ENCODE data around the gene BBOF1.
"Not testable (repeated sequence)": the region's sequence is repeated elsewhere in the genome, so short reads cannot be mapped to it uniquely, and the experiment has no call there.

BBOF1 gene, protein sequence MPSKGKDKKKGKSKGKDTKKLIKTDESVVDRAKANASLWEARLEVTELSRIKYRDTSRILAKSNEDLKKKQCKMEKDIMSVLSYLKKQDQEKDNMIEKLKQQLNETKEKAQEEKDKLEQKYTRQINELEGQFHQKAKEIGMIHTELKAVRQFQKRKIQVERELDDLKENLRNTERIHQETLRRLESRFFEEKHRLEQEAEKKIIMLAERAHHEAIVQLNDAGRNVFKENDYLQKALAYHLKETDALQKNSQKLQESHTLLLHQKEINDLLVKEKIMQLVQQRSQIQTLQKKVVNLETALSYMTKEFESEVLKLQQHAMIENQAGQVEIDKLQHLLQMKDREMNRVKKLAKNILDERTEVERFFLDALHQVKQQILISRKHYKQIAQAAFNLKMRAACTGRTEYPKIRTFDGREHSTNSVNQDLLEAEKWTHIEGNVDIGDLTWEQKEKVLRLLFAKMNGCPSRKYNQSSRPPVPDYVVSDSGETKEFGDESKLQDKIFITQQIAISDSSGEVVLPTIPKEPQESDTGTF

GRCh38 chr14:74018586-74019407 lies at the start of gene BBOF1, which contains the start of gene ENTPD5:
Gene BBOF1 (plus strand): TSS chr14:74019349. CDS start chr14:74019479, 130 bp downstream.
Gene ENTPD5 (minus strand): TSS chr14:74019288. CDS start chr14:73988102, 31,186 bp downstream.
- DNase-seq = no peak

DNA sequence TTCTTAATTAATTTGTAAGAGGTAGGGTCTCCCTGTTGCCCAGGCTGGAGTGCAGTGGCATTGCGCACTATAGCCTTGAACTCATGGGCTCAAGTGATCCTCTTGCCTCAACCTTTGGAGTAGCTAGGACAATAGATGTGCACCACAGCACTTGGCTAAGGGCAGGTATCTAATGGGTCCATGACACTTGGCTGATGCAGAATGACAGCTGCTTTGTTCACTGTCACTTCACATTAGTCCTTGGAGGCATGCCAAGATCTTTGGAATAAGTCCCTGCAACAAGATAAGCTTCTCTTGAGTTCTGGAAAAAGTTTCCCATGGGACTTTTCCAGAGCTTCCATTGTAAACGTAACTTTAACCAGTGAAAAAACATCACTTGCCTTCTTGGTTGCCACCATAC lies 45.7 kb upstream of the BBOF1 start:
- no peak for DNase-seq

DNA sequence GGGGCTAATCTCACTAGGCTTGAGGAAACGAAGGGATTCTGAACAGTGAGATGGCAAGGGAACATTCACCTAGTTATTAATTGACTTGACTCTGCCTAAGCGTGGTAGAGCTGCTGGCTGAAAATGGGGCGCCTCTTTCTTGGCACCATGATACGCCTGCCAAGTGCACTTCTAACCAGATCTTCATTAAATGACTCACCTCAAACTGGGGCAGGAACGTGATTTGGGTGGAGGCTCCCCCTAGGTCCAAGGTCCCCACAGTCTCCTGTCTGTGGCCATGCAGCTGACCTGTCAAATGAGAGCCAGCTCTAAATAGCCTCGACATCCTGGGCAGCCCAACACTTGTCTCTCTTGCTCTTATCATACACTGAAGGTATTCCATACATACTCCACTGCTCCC lies 43.0 kb upstream of the BBOF1 start:
- no peak for DNase-seq

DNA sequence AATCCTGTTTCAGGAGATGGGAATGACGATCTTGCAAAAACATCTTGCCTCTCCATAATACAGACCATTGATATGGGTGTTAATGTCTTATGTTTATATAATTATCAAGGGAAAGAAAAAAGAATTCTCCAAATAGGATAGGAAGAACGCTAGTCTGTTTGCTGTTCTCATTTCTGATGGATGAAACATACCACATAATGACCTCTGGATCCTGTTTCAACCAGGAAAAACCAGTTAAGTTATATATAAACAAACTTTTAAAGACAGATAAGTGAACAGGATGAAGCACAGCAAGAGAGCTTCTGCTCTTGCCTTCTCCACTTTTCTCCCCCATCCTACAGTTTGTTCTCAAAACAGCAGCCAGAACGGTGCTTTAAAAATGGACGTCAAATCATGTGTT lies 41.3 kb upstream of the BBOF1 start:
- no peak for DNase-seq

DNA sequence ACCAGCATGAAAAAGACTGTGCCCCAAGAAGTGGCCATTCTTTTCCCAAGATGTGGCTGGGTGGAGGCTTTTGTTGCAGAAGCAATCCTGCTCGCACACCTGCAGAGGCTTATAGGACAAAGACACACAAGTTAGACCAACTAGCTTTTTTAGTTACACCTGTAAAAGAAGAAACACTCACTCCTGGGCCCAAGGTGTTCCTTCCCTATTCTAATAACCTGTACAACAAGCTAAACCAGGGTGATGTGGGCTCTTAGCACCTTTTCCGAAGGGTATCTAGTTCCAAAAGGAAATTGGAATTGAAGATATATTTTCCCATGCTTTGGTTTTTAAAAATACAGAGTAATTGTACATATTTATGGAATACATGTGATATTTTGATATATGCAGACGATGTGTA lies 31.1 kb upstream of the BBOF1 start:
- no peak for DNase-seq

GRCh38 chr14:73988656-73989055 lies 30.5 kb upstream of the BBOF1 start:
- DNase-seq = not testable (repeated sequence)

- DNase-seq = no peak
Observed at GRCh38 chr14:73991092-73991491, 28.1 kb upstream of the BBOF1 start.

GRCh38 chr14:73994926-73995325 lies 24.2 kb upstream of the BBOF1 start:
- DNase-seq = not testable (repeated sequence)

DNA sequence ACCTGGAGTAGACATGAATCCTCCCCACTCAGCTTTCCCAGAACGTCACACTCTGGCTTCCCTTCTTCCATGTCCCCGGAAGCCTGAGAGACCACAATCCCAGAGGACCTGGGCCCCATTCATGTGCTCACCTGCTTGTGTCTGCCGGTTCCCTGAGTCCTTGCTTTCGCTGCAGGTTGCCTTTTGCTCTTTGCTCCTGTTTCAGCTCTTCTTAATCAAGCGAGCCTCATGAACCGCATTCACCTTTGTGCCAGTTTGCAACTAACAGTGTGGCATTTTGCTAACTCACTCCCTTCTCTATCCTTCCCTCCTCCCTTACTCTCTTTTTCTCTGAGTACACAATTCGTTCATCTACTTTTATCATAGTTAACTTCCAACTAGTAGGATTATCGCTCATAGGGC lies 23.2 kb upstream of the BBOF1 start:
- DNase-seq = no peak

GRCh38 chr14:73996731-73997107 lies 22.4 kb upstream of the BBOF1 start:
- DNase-seq = no peak

DNA sequence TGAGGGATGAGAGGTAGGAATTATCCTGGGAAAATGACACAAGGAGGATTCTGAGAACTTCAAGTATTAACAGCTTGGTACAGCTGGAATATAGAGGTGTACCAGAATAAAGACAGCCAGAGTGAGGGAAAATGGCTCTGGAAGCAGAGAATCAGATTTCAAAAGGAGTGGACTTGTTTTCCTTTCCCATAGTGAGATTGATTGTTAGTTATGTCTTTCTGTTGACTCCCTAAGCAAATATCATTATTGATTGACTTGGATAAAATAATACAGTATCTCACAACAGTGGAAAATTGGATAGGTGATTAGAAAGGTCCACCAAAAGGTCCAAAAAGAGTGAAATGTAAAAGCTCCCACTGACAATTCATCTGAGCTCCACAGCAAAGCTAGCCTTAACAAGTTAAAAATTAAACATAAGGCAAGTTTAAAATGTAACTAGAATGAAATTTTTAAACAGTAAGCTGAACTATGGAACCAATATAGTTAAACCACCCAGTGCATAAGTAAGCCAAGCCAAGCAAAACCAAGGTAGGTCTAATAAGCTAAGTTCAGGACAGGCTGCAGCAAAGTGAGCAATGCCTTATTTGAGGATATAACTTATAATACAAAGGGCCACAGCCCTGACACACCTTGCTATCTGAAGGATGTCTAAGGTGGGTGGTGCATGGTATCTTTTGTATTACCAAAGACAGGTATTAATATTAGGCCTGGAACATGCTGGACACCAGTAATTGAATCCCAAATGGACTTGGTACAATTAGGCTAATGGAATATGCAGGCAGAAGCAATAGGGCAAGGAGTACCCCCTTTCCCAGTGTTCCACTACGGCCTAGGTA lies 21.8 kb upstream of the BBOF1 start:
- DNase-seq = no peak

- DNase-seq = no peak
Observed at GRCh38 chr14:73997944-73998447, 21.2 kb upstream of the BBOF1 start.

- no peak for DNase-seq
Observed at GRCh38 chr14:73998726-73999125, 20.4 kb upstream of the BBOF1 start.

DNA sequence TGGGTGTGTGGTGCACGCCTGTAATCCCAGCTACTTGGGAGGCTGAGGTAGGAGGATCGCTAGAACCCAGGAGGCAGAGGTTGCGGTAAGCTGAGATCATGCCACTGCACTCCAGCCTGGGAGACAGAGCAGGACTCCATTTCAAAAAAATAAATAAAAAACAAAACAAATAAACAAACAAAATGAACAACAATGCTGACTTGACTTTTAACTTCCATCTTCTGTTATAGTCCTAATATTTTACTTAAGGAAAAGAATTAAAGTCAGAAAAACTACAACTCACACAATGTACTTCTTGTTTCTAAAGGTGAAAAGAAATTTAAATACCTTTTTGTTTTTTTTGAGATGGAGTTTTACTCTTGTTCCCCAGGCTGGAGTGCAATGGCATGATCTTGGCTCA lies 13.5 kb upstream of the BBOF1 start:
- DNase-seq = not testable (repeated sequence)

DNA sequence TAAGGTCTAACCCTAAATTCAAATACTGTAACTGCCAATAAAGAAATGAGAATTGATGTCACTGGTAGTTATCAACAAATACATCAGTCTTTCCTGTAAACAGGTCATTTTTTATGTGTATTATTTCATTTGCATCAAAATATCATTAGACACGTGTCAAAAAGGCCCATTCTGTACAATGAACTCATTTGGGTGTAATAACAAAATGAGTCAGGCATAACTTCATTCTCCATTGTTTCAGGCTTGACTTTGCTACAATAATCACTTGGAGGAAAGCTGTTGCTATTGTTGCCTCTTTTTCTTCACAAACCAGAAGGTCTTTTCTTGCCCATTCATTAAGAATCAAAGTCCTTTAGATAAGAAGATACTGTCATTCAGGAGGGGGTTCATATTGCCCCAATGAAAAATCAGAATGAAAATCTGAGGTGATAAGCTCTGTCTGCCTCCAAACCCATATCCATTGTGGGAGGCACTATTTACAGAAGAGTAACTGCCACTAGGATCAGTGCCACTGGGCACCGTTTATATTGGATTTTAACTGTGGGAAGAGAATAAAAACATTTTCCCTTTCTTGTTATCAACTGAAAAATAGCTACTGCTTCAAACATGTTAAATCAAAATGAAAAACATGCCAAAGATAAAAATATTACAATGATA lies 10.2 kb upstream of the BBOF1 start:
- DNase-seq = no peak

- no peak for DNase-seq
Observed at GRCh38 chr14:74014299-74014698, 4.8 kb upstream of the BBOF1 start.

GRCh38 chr14:74015176-74015575 lies 4.0 kb upstream of the BBOF1 start:
- DNase-seq = no peak

GRCh38 chr14:74015963-74016362 lies 3.2 kb upstream of the BBOF1 start:
- DNase-seq = no peak

DNA sequence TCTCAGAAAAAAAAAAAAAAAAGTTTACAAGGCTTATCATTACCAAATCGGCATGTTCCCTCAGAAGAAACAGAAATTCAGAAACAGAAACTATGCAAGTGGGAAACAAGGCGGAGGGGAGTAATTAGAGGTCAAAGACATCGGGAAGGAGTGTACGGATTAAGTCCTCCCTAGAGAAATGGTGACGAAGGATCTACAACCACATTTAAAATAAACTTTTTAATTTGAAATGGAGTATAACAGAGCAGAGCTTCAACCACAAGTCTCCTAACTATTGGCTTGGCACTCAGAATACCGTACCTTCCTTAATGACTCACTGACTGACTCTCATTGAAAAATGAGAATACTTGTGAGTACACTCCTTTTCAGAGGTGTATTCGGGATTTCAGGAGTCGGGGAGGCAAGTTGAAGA lies 969 bp upstream of the BBOF1 start:
- DNase-seq = no peak

- no peak for DNase-seq
Observed at GRCh38 chr14:74019408-74020137, 424 bp downstream of the BBOF1 start.

DNA sequence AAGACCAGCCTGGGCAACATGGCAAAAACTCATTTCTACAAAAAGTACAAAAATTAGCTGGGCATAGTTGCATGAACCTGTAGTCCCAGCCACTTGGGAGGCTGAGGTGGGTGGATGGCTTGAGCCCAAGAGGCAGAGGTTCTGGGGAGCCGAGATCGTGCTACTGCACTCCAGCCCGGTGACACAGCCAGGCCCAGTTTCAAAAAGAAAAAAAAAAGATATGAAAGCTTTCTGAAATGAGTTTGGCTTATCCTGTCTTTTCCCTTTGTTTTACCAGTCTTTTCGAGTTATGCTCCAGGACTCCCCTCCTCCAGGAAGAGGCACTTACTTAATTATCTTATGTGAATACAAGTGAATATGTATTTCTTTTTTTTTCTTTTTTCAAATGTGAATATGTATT lies 3.2 kb downstream of the BBOF1 start:
- DNase-seq = no peak

Data from NCI-H1436 treated with DMSO at 0.1 percent for 48 hours (cell line).